Measurements from ENCODE around the gene UNK. TPM values are rescaled to one million over a fixed set of nuclear protein-coding genes. Genes with fewer than 3 reads are reported as not detected.

The UNK gene
- total and polyA plus RNA-seq, 9 of the 15 experiments (the other 6 are each of a cell fraction or from before 2014, with no cell fraction given): 12.8 to 38.6 (median 24.8) TPM

DNA sequence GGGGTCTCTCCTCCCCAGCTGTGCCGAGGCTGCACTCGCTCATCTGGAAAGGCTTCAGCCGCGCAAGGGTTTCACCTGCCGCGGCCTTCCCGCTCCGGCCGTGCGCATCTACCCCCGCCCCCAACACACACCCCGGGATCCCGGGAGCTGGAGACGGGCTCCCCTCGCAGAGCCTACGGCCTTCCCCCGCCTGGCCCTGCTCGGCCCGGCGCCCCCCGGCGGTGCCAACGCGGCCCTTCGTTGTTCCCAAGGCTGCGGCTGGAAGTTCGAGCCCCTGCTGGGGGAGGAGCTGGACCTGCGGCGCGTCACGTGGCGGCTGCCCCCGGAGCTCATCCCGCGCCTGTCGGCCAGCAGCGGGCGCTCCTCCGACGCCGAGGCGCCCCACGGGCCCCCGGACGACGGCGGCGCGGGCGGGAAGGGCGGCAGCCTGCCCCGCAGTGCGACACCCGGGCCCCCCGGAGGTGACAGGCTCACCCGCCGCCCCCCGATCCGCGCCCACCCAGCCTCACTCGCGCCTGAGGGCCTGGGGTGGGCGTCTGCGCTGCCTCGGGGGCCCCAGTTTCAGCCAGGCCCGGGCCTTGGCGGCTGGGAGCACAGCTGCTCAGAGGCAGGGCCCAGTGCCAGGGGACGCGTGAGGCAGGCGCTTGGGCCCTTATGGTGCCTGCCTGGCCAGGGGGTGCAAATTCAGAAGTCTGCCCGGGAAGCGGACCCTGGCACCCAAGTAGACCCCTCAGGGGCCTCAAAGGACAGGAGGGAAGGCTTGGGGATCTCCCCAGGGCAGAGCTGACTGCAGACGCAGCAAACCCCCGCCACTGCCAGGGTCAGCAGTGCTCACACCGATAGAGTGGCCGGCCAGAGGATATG, 30.9 kb upstream of the UNK start (continued):
- TF ChIP-seq, protein P1, sequence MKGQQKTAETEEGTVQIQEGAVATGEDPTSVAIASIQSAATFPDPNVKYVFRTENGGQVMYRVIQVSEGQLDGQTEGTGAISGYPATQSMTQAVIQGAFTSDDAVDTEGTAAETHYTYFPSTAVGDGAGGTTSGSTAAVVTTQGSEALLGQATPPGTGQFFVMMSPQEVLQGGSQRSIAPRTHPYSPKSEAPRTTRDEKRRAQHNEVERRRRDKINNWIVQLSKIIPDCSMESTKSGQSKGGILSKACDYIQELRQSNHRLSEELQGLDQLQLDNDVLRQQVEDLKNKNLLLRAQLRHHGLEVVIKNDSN (CRISPR knock-in tag; IDR thresholded peaks at IDR 0.05): peak; percentile 95
- TF ChIP-seq JUN (IDR thresholded peaks at IDR 0.05; ENCODE audit: borderline replicate concordance, low read depth, low read length) (0 out of 2 replicates have a peak, but pooled peaks have one; percentile 25), JUN (CRISPR knock-in tag; IDR thresholded peaks at IDR 0.05; ENCODE audit: borderline replicate concordance) (no peak; the same call in 1 of the 2 replicates), ZBTB17 (CRISPR knock-in tag; IDR thresholded peaks at IDR 0.05) (0 out of 2 replicates have a peak, but pooled peaks have one; percentile 12), HMGN3 (IDR thresholded peaks at IDR 0.05; ENCODE audit: borderline replicate concordance, extremely low read depth, insufficient read length, low read depth, low read length) (peak; percentile 47), POLR2AphosphoS5 (IDR thresholded peaks at IDR 0.05; ENCODE audit: control insufficient read depth, insufficient read depth, low read depth, low read length) (peak; percentile 30; the same call in 1 of the 2 replicates), SMARCC2 (IDR thresholded peaks at IDR 0.05; ENCODE audit: low read depth) (no peak), MECOM (CRISPR knock-in tag; IDR thresholded peaks at IDR 0.05) (0 out of 2 replicates have a peak, but pooled peaks have one; percentile 20), ZSCAN29 (IDR thresholded peaks at IDR 0.05) (no peak), ZZZ3 (IDR thresholded peaks at IDR 0.05) (no peak), RB1 (IDR thresholded peaks at IDR 0.05; ENCODE audit: low read depth) (peak; percentile 97), ZFP36 (IDR thresholded peaks at IDR 0.05; ENCODE audit: low read depth, low read length, partially characterized antibody) (no peak)
- TF ChIP-seq, protein P2, sequence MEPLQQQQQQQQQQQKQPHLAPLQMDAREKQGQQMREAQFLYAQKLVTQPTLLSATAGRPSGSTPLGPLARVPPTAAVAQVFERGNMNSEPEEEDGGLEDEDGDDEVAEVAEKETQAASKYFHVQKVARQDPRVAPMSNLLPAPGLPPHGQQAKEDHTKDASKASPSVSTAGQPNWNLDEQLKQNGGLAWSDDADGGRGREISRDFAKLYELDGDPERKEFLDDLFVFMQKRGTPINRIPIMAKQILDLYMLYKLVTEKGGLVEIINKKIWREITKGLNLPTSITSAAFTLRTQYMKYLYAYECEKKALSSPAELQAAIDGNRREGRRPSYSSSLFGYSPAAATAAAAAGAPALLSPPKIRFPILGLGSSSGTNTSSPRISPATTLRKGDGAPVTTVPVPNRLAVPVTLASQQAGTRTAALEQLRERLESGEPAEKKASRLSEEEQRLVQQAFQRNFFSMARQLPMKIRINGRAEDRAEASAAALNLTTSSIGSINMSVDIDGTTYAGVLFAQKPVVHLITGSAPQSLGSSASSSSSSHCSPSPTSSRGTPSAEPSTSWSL (CRISPR knock-in tag; IDR thresholded peaks at IDR 0.05; ENCODE audit: borderline replicate concordance): no peak
- TF ChIP-seq, protein P3, sequence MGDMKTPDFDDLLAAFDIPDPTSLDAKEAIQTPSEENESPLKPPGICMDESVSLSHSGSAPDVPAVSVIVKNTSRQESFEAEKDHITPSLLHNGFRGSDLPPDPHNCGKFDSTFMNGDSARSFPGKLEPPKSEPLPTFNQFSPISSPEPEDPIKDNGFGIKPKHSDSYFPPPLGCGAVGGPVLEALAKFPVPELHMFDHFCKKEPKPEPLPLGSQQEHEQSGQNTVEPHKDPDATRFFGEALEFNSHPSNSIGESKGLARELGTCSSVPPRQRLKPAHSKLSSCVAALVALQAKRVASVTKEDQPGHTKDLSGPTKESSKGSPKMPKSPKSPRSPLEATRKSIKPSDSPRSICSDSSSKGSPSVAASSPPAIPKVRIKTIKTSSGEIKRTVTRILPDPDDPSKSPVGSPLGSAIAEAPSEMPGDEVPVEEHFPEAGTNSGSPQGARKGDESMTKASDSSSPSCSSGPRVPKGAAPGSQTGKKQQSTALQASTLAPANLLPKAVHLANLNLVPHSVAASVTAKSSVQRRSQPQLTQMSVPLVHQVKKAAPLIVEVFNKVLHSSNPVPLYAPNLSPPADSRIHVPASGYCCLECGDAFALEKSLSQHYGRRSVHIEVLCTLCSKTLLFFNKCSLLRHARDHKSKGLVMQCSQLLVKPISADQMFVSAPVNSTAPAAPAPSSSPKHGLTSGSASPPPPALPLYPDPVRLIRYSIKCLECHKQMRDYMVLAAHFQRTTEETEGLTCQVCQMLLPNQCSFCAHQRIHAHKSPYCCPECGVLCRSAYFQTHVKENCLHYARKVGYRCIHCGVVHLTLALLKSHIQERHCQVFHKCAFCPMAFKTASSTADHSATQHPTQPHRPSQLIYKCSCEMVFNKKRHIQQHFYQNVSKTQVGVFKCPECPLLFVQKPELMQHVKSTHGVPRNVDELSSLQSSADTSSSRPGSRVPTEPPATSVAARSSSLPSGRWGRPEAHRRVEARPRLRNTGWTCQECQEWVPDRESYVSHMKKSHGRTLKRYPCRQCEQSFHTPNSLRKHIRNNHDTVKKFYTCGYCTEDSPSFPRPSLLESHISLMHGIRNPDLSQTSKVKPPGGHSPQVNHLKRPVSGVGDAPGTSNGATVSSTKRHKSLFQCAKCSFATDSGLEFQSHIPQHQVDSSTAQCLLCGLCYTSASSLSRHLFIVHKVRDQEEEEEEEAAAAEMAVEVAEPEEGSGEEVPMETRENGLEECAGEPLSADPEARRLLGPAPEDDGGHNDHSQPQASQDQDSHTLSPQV (IDR thresholded peaks at IDR 0.05): peak; percentile 94
- TF ChIP-seq, protein P4, sequence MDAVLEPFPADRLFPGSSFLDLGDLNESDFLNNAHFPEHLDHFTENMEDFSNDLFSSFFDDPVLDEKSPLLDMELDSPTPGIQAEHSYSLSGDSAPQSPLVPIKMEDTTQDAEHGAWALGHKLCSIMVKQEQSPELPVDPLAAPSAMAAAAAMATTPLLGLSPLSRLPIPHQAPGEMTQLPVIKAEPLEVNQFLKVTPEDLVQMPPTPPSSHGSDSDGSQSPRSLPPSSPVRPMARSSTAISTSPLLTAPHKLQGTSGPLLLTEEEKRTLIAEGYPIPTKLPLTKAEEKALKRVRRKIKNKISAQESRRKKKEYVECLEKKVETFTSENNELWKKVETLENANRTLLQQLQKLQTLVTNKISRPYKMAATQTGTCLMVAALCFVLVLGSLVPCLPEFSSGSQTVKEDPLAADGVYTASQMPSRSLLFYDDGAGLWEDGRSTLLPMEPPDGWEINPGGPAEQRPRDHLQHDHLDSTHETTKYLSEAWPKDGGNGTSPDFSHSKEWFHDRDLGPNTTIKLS (IDR thresholded peaks at IDR 0.05; ENCODE audit: borderline replicate concordance, low read depth): peak; percentile 72; the same call in 1 of the 2 replicates
- TF ChIP-seq, protein P5, sequence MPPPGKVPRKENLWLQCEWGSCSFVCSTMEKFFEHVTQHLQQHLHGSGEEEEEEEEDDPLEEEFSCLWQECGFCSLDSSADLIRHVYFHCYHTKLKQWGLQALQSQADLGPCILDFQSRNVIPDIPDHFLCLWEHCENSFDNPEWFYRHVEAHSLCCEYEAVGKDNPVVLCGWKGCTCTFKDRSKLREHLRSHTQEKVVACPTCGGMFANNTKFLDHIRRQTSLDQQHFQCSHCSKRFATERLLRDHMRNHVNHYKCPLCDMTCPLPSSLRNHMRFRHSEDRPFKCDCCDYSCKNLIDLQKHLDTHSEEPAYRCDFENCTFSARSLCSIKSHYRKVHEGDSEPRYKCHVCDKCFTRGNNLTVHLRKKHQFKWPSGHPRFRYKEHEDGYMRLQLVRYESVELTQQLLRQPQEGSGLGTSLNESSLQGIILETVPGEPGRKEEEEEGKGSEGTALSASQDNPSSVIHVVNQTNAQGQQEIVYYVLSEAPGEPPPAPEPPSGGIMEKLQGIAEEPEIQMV (tag; conservative IDR thresholded peaks at IDR 0.05; ENCODE audit: low read depth): no peak
